ENCODE measurements around the gene PLXDC2.

DNA sequence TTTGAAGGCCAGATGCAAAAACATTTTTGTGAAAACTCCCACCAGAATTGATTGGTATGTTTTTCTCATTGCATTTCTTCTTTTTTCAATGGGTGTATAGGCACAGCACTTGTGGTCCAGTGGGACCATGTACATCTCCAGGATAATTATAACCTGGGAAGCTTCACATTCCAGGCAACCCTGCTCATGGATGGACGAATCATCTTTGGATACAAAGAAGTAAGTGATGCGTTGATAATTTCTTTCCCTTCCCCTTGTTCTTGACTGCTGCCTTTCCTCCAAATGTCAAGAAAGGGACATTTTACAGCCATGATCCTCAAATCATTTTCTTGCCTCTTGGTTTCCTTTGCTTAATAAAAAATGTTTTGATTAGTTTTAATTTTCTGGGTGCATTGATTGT, 331.5 kb downstream of the PLXDC2 start:
- TF ChIP-seq, protein P1, sequence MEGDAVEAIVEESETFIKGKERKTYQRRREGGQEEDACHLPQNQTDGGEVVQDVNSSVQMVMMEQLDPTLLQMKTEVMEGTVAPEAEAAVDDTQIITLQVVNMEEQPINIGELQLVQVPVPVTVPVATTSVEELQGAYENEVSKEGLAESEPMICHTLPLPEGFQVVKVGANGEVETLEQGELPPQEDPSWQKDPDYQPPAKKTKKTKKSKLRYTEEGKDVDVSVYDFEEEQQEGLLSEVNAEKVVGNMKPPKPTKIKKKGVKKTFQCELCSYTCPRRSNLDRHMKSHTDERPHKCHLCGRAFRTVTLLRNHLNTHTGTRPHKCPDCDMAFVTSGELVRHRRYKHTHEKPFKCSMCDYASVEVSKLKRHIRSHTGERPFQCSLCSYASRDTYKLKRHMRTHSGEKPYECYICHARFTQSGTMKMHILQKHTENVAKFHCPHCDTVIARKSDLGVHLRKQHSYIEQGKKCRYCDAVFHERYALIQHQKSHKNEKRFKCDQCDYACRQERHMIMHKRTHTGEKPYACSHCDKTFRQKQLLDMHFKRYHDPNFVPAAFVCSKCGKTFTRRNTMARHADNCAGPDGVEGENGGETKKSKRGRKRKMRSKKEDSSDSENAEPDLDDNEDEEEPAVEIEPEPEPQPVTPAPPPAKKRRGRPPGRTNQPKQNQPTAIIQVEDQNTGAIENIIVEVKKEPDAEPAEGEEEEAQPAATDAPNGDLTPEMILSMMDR (IDR thresholded peaks at IDR 0.05), result no peak
- TF ChIP-seq MAZ (IDR thresholded peaks at IDR 0.05; ENCODE audit: borderline replicate concordance, low read depth, low read length) (no peak), CBX8 (IDR thresholded peaks at IDR 0.05) (no peak), EP300 (IDR thresholded peaks at IDR 0.05) (no peak)

All from A549 (cell line).